Measurements from ENCODE around the gene JAZF1. TPM values are rescaled to one million over a fixed set of nuclear protein-coding genes. Genes with fewer than 3 reads are reported as not detected.

The JAZF1 gene
- total RNA-seq, 2 donors from 2014 or later = 13.9 to 16.5 TPM

GRCh38 chr7:27839099-27839498 lies 341.5 kb downstream of the JAZF1 start:
- no peak overlapping the region for H3K4me3 ChIP-seq
- ATAC-seq (ENCODE audit: insufficient number of reproducible peaks, low FRiP score, low read depth) (no peak), DNase-seq (ENCODE audit: low spot score) (no peak)
- H3K4me1 ChIP-seq (ENCODE audit: control insufficient read depth in 1 of 2, low read depth in 2 of 2) = peaks cover 4 to 34% of the 10 kb centered on the region in 2 donors
- H3K27ac ChIP-seq = no peak overlapping the region
- no peaks in the 10 kb centered on the region for H3K27me3 ChIP-seq (replicated peaks; ENCODE audit: insufficient read depth)
- H3K36me3 ChIP-seq = peaks cover 8% of the 10 kb centered on the region
- TF ChIP-seq CTCF (IDR thresholded peaks at IDR 0.05) = no peak
- H3K9me3 ChIP-seq = no peaks in the 10 kb centered on the region

GRCh38 chr7:27836536-27836935 lies 344.1 kb downstream of the JAZF1 start:
- no peak for TF ChIP-seq CTCF (IDR thresholded peaks at IDR 0.05)
- Histone ChIP-seq H3K4me3 (no peak overlapping the region), H3K27ac (no peak overlapping the region), H3K9me3 (no peaks in the 10 kb centered on the region), H3K36me3 (peaks cover 8% of the 10 kb centered on the region), H3K27me3 (replicated peaks; ENCODE audit: insufficient read depth) (no peaks in the 10 kb centered on the region), H3K4me1 (ENCODE audit: control insufficient read depth in 1 of 2, low read depth in 2 of 2) (peaks cover 0 to 17% of the 10 kb centered on the region in 2 donors)
- ATAC-seq (ENCODE audit: insufficient number of reproducible peaks, low FRiP score, low read depth) (no peak), DNase-seq (ENCODE audit: low spot score) (no peak)

DNA sequence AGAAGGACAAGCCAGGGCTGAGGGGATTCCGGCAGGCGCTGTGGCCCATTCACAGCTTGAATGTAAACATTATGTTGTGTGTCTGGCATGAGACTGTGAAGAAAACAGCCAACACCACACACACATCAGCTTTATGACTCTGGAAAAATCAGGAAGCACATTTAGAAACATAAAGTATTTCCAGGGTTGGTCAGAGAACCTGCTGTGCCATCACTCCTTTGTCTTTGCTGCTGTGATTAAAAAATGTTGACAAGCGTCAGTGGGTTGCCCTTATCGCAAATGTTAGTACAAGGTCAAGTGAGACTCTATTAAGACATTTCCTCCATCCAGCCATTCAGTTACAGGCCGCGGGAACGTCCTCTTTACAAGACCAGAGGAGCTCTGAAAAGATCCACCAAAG lies 345.2 kb downstream of the JAZF1 start:
- no peak for TF ChIP-seq CTCF (IDR thresholded peaks at IDR 0.05)
- H3K36me3 ChIP-seq = peaks cover 3% of the 10 kb centered on the region
- H3K27ac ChIP-seq = no peak overlapping the region
- no peak for ATAC-seq (ENCODE audit: insufficient number of reproducible peaks, low FRiP score, low read depth)
- no peak overlapping the region for H3K4me3 ChIP-seq
- DNase-seq (ENCODE audit: low spot score) = no peak
- H3K27me3 ChIP-seq (replicated peaks; ENCODE audit: insufficient read depth) = no peaks in the 10 kb centered on the region
- peaks cover 0 to 17% of the 10 kb centered on the region in 2 donors for H3K4me1 ChIP-seq (ENCODE audit: control insufficient read depth in 1 of 2, low read depth in 2 of 2)
- no peaks in the 10 kb centered on the region for H3K9me3 ChIP-seq

- Histone ChIP-seq H3K9me3 (no peaks in the 10 kb centered on the region), H3K27me3 (replicated peaks; ENCODE audit: insufficient read depth) (no peaks in the 10 kb centered on the region), H3K36me3 (no peaks in the 10 kb centered on the region), H3K27ac (no peak overlapping the region), H3K4me3 (no peak overlapping the region), H3K4me1 (ENCODE audit: control insufficient read depth in 1 of 2, low read depth in 2 of 2) (peaks cover 0 to 15% of the 10 kb centered on the region in 2 donors)
- ATAC-seq (ENCODE audit: insufficient number of reproducible peaks, low FRiP score, low read depth) = no peak
- TF ChIP-seq CTCF (IDR thresholded peaks at IDR 0.05) = no peak
- no peak for DNase-seq (ENCODE audit: low spot score)
Observed at GRCh38 chr7:27834179-27834921, 346.2 kb downstream of the JAZF1 start.

- no peak overlapping the region for H3K4me3 ChIP-seq
- no peaks in the 10 kb centered on the region for H3K9me3 ChIP-seq
- DNase-seq (ENCODE audit: low spot score) (no peak), ATAC-seq (ENCODE audit: insufficient number of reproducible peaks, low FRiP score, low read depth) (no peak)
- H3K27me3 ChIP-seq (replicated peaks; ENCODE audit: insufficient read depth) = no peaks in the 10 kb centered on the region
- H3K27ac ChIP-seq = no peak overlapping the region
- no peaks in the 10 kb centered on the region for H3K36me3 ChIP-seq
- H3K4me1 ChIP-seq (ENCODE audit: control insufficient read depth in 1 of 2, low read depth in 2 of 2) = no peaks in the 10 kb centered on the region
- no peak for TF ChIP-seq CTCF (IDR thresholded peaks at IDR 0.05)
Observed at GRCh38 chr7:27826357-27826756, 354.2 kb downstream of the JAZF1 start.
